PFSK-1 (cell line): ENCODE results near the gene SUPT7L.

Experiments used
- FOXP2 ChIP-seq: optimal IDR thresholded peaks from 2 replicates; pipeline ENCODE3; 2011; ENCODE audit warnings: borderline replicate concordance, control low read depth, inconsistent platforms; ENCODE audit not compliant: insufficient read depth; ENCODE audit errors: extremely low read length, extremely low read depth
- POLR2AphosphoS5 ChIP-seq: IDR thresholded peaks from 2 replicates; pipeline ENCODE4 v1.6.1; 2012; ENCODE audit warnings: low read depth, mild to moderate bottlenecking, control low read depth, low read length, moderate library complexity
- SIN3A ChIP-seq: IDR thresholded peaks from 2 replicates; pipeline ENCODE4 v1.6.1; 2012; ENCODE audit warnings: mild to moderate bottlenecking, low read length, moderate library complexity, borderline replicate concordance; ENCODE audit not compliant: insufficient read depth
- TAF1 ChIP-seq: IDR thresholded peaks from 2 replicates; pipeline ENCODE4 v1.6.1; 2012; ENCODE audit warnings: low read length, control low read depth, borderline replicate concordance; ENCODE audit not compliant: insufficient read depth
- TF ChIP-seq, protein P1 (sequence below), 2 experiments: IDR thresholded peaks; 2 replicates each; pipeline versions ENCODE4 v1.6.1 to v1.8.0; 2011 to 2012; ENCODE audit warnings: low read depth in 2 of 2, low read length in 2 of 2, control low read depth in 1 of 2, inconsistent platforms in 1 of 2, mild to moderate bottlenecking in 1 of 2, moderate library complexity in 1 of 2; ENCODE audit not compliant: insufficient read depth in 1 of 2

The SUPT7L gene

GRCh38 chr2:27672723-27673486 is 9.5 kb upstream of the SUPT7L start:
- TF ChIP-seq TAF1 (no peak), FOXP2 (no peak), SIN3A (no peak), POLR2AphosphoS5 (no peak)
- TF ChIP-seq, protein P1, sequence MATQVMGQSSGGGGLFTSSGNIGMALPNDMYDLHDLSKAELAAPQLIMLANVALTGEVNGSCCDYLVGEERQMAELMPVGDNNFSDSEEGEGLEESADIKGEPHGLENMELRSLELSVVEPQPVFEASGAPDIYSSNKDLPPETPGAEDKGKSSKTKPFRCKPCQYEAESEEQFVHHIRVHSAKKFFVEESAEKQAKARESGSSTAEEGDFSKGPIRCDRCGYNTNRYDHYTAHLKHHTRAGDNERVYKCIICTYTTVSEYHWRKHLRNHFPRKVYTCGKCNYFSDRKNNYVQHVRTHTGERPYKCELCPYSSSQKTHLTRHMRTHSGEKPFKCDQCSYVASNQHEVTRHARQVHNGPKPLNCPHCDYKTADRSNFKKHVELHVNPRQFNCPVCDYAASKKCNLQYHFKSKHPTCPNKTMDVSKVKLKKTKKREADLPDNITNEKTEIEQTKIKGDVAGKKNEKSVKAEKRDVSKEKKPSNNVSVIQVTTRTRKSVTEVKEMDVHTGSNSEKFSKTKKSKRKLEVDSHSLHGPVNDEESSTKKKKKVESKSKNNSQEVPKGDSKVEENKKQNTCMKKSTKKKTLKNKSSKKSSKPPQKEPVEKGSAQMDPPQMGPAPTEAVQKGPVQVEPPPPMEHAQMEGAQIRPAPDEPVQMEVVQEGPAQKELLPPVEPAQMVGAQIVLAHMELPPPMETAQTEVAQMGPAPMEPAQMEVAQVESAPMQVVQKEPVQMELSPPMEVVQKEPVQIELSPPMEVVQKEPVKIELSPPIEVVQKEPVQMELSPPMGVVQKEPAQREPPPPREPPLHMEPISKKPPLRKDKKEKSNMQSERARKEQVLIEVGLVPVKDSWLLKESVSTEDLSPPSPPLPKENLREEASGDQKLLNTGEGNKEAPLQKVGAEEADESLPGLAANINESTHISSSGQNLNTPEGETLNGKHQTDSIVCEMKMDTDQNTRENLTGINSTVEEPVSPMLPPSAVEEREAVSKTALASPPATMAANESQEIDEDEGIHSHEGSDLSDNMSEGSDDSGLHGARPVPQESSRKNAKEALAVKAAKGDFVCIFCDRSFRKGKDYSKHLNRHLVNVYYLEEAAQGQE (IDR thresholded peaks at IDR 0.05; ENCODE audit: insufficient read depth in 1 of 2, low read depth in 2 of 2, low read length in 2 of 2): no peak

DNA sequence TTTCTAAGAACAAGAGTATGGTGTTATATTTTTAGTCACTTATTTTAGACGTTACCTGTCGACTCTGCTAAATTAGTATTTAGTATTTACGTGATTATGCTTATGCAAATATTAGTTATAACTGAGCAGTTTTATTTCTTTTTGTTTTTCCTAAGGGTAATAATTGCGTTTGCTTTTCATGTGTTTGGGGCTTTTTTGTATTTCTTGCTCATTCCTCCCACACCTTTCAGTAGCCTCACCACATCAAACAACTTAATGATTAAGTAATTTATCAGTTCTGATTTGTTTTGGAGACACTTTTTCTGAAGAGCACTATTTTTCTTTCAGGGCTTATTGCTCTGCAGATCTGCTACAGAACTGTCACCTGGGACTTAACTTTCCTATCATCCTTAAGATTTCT is 7.8 kb upstream of the SUPT7L start:
- TF ChIP-seq, protein P1 (IDR thresholded peaks at IDR 0.05; ENCODE audit: insufficient read depth in 1 of 2, low read depth in 2 of 2, low read length in 2 of 2): no peak
- no peak for TF ChIP-seq SIN3A
- TF ChIP-seq TAF1: no peak
- no peak for TF ChIP-seq POLR2AphosphoS5
- TF ChIP-seq FOXP2: no peak

DNA sequence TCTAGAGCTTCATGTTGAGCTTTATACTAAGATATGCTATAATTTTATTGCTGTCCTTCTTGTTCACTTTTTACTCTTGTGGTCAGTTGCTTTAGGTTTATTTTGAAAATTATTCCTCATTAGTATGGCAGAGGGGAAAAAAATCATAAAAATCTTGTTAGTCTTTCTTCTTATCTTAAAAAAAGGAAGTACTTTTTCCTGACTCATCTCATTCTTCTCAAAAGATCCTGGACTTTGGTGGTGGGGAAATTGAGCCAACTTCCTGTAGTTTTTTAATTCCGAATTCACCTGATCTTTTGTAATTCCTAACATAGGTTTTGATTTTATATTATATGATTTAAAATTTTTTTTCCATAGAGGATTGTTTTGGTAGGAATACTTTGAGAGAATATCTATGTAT is 4.0 kb upstream of the SUPT7L start:
- TF ChIP-seq, protein P1 (IDR thresholded peaks at IDR 0.05; ENCODE audit: insufficient read depth in 1 of 2, low read depth in 2 of 2, low read length in 2 of 2): no peak
- TF ChIP-seq SIN3A (no peak), FOXP2 (no peak), POLR2AphosphoS5 (no peak)

DNA sequence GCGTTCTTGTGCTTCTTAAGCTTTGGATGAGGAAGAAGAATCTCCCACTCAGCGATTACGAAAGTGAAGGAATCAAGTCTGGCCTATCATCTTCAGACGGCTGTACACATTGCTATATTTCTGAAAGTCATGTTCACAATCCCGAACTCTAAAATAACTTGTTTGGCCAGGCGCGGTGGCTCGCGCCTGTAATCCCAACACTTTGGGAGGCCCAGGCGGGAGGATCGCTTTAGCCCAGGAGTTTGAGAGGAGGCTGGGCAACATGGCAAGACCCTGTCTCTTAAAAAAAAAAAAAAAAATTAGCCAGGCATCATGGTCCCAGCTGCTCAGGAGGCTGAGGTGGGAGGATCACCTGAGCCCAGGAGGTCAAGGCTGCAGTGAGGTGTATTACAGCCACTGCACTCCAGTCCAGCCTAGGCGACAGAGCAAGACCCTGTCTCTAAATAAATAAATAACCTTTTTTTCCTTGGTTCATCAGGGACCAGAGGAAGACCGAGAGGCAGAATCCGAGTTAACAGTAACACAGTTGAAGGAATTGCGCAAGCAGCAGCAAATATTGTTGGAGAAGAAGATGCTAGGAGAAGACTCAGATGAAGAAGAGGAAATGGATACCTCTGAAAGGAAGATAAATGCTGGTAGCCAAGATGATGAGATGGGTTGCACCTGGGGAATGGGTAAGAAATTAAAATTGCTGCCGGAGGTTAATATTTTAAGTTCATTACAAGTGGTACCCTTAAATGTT is 1.4 kb upstream of the SUPT7L start:
- TF ChIP-seq TAF1 (no peak), POLR2AphosphoS5 (no peak), SIN3A (no peak), FOXP2 (no peak)
- TF ChIP-seq, protein P1 (IDR thresholded peaks at IDR 0.05; ENCODE audit: insufficient read depth in 1 of 2, low read depth in 2 of 2, low read length in 2 of 2): no peak
